Islet of Langerhans (tissue), 1 donor: ENCODE results near the gene DAPK3.
"Not testable (repeated sequence)": the region's sequence is repeated elsewhere in the genome, so short reads cannot be mapped to it uniquely, and the experiment has no call there.

Source experiments
- FAIRE-seq: peaks from one replicate; lab custom pipeline; 2011; peaks lifted over from hg19 to GRCh38; lab: Jason Lieb, UNC

DAPK3 gene

GRCh38 chr19:3978145-3978544, 7.2 kb upstream of the DAPK3 start:
- no peak for FAIRE-seq

DNA sequence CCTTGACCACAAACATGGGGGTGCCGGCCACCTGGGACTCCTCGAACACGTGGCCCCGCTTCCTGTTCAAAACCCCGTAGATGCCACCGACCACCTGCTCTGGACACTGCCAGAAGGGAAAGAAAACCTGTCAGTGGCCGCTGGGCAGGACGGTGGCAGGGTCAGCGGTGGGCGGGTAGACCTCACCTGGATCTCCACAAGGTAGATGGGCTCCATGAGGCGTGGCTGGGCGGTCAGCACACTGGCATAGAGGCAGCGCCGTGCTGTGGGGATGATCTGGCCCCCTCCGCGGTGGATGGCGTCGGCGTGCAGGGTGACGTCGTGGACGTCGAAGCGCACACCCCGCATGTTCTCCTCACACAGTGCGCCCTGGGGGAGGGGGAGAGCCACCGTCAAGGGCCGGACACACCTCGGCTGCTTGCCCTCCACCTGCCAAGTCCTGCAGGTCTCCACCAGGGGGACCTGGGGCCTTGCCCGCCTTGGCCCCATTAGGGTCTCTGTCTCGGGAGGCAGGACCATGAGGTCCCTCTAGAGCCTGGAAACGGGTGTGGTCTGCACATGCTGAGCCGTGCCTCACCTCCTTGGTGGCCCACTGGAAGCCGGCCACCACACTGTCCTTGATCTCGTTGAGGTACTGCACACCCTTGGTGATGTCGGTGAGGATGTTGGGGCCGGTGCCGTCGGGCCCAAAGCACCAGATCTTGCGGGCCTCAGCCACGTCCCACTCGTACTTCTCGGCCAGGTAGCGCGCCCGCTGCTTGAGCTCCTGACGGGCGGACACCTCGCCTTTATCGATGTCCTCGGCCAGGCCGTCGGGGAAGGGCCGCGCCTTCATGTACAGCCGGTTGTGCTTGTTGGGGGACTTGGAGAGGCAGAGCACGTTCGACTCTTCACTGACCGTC, 6.6 kb upstream of the DAPK3 start:
- FAIRE-seq = no peak

GRCh38 chr19:3976495-3977241, 5.8 kb upstream of the DAPK3 start:
- no peak for FAIRE-seq

GRCh38 chr19:3975637-3976087, 4.8 kb upstream of the DAPK3 start:
- FAIRE-seq = no peak

DNA sequence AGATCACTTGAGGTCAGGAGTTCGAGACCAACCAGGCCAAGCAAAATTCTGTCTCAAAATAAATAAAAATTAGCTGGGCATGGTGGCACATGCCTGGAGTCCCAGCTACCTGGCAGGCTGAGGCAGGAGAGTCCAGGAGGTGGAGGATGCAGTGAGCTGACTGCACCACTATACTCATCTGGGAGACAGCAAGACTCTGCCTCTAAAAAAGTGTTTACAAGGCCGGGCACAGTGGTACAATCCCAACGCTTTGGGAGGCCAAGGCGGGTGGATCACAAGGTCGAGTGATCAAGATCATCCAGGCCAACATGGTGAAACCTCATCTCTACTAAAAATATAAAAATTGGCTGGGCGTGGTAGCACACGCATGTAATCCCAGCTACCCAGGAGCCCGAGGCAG, 4.2 kb upstream of the DAPK3 start:
- FAIRE-seq = no peak

GRCh38 chr19:3970313-3970807, 539 bp downstream of the DAPK3 start:
- no peak for FAIRE-seq

DNA sequence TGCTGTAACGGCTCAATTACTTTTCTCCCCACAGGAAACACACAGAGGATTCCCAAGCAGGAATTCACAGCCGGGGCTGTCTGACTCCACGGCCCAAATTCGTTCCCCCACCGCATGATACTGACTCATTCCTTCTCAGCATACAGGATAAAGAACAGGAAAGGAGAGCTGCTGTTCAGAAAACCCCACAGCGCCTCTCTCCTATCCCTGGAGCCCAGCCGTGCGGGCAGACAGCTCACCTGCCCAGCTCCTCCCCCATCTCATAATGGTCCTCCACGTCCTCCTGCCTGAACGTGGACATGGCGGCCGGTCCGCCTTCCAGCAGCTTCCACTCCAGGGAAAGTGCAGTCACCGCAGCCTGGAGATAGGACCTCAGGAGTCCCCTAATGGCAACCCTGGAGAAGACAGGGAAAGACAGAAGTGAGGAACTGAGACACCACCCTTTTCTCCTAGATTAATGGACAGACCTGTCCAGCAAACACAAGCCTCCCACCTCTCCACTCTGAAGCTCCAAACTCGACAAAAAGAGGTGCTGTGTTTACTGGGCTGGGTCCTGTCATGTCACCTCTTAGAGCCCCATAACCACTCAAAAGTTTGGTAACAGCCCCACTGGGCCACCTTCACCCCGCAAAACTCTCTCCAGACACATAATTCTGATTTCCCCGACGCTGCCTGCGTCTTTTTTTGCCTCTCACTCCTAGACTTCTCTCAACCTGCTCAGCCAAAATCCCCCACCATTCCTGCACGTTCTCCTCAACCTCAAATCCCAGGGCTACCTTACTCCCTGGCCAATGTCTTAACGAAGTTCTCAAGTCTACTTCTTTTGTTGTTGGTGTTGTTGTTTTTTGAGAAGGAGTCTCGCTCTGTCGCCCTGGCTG, 1.2 kb downstream of the DAPK3 start:
- FAIRE-seq = no peak

GRCh38 chr19:3968556-3969434, 2.1 kb downstream of the DAPK3 start:
- FAIRE-seq = no peak

DNA sequence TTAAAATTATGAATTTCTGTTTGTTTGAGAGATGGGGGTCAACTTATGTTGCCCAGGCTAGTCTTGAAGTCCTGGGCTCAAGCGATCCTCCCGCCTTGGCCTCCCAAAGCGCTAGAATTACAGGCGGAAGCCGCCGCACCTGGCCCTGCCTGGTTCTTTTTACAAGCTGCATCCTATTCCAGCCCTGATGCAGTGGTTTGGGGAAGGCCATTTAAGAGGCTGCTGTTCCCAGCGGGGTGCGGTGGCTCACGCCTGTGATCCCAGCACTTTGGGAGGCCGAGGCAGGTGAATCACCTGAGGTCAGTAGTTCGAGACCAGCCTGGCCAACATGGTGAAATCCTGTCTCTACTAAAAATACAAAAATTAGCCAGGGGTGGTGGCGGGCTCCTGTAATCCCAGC, 2.9 kb downstream of the DAPK3 start:
- not testable (repeated sequence) for FAIRE-seq

DNA sequence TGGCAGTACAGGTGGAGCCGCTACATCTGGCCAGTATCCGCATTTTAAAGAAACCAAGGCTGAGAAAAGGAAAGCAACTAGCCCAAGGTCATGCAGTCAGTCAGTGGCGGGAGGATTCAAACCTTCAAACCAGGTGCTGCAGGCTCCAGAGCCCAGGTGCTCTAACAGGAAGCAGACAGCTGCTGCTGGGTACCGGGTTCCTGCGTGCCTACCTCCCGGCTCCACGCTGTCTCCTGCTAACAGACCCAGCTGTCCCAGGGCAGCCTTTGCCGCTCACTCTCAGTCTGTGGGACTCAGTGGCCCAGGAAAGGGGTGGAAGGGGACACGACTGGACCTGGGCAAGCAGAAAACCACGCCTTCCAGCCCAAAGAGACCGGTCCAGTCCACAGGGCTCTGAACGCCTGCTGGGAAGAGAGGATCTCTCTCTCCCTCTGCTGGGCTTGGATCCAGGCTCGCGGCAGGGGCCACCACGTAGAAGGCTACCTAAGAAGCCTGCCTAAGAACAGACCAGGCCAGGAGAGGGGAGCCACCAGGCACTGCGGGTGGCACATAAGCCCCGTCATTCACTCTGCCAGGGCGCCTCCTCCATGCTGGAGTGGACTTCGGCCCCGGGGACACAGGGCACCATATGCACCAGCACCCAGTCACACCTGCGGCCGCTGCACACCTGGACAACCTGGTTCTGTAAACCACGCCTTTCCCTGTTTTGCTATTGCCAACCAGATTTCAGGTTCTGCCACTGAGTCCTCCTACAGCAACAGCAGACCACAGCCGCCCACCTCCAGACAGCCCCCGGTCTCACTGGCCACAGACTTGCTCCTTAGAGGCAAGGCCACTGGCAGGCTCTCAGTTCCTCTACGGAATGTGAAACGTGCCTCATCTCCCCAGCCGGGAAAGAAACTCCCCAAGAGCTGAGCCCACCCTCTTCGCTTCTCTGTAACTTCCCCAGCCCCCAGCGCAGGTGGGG, 4.6 kb downstream of the DAPK3 start:
- FAIRE-seq = no peak

DNA sequence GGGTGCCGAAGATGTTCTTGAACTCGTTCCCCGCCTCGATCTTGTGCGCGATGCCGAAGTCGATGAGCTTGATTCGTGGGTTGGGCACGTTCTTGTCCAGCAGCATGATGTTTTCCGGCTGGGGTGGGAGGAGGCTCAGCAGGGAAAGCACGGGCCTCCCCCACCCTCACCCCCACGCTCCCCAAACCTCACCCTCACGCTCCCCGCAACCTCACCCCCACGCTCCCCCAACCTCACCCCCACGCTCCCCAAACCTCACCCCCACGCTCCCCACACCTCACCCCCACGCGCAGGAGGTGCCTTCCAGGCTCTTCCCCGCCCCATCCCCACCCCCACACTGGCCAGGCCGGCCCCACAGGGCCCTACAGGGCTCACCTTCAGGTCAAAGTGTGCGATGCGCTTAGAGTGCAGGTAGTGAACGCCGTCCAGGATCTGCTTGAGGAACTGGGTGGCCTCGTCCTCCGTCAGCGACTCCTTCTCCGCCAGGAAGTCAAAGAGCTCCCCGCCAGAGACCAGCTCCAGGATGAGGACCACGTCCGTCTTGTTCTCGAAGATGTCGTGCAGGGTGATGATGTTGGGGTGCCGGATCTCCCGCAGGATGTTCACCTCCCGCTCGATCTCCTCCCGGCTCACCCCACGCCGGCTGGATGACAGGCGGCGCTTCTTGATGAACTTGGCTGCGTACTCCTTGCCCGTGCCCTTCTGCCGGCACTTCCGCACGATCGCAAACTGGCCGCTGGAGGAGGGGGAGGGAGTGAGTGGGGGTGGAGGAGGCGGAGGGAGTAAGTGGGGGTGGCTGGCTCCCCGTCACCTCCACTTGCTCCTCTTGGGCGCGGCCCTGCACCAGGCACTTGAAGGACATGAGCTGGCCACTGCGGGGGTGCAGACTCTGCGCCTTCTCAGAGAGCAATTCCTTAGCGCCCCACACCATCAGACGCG, 6.4 kb downstream of the DAPK3 start:
- FAIRE-seq = no peak

GRCh38 chr19:3963458-3964255, 7.2 kb downstream of the DAPK3 start:
- FAIRE-seq = no peak

GRCh38 chr19:3961007-3961406, 9.9 kb downstream of the DAPK3 start:
- no peak for FAIRE-seq

GRCh38 chr19:3959766-3960131, 11.2 kb downstream of the DAPK3 start:
- no peak for FAIRE-seq

DNA sequence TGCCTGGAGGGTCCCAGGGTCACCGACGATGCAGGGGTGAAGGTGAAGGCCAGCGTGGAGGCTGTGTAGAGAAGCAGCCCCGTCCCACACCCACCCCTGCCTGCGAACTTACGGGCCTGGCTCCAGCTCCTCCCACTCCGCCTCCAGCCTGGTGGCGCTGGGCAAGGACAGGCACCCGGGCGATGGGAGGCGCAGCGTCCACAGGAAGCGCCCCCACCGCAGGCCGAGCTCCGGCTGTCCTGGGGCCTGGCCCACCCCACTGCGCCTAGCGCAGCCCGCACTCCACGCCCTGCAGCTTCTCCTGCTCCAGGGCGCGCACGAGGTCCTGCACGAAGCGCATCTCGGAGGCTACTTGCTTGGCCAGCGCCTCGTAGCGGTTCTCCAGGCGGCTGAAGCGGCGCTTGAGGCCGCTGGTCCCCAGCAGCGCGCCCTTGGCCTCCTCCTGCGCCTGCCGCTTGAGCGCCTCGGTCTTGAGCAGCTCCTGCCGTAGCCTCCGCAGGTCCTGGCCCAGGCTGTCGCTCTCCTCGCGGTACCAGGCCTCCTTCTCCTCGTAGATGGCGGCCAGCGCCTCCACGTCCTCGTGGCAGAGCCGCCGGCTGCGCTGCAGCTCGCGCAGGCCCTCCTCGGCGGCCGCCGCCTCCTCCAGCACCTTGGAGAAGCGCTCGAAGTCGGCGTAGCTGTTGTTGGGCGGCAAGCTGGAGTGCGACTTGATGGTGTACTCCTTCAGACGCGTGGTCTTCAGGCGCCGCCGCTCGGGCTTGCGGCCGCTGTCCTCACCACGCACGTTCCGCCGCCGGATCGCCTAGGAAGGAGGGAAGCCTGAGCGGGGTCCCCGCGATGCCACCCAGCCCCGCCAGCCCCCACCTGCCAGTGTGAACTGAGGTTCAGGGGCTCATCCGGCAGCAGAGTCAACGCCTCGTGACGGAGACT, 11.8 kb downstream of the DAPK3 start:
- no peak for FAIRE-seq

DNA sequence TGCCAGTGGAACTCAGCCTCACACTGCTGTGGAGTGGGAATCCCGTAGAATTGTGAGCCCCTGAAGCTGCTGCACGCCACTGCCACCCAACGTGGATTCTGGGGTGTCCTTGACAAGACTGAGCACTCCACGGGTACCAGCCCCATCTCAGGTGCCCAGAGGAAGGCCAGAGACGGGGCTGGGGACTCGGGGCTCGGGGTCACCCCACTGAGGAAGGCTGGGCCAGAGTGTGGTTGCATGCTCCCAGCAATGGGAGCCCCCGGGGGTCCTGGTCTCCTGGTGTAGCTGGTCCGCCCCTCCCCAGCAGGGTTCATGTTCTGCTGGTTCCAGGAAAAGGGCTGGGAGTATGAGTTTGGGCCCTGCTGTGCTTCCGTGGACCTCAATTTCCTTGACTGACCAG, 15.2 kb downstream of the DAPK3 start:
- FAIRE-seq = no peak

GRCh38 chr19:3955276-3955675, 15.6 kb downstream of the DAPK3 start:
- not testable (repeated sequence) for FAIRE-seq
